Measurements from ENCODE around the gene RNU1-2.
"Not testable (repeated sequence)": the region's sequence is repeated elsewhere in the genome, so short reads cannot be mapped to it uniquely, and the experiment has no call there.

RNU1-2 gene

GRCh38 chr1:16892978-16893525 is 2.7 kb upstream of the RNU1-2 start:
- not testable (repeated sequence) for H3K27ac ChIP-seq (ENCODE audit: low read depth, low read length); H3K4me1 ChIP-seq (ENCODE audit: insufficient read depth, low read length); H3K9me3 ChIP-seq (ENCODE audit: insufficient read depth, low read depth, low read length); H3K36me3 ChIP-seq (ENCODE audit: insufficient read depth, low read length); H3K9ac ChIP-seq (ENCODE audit: low read depth, low read length); H3K4me3 ChIP-seq (ENCODE audit: low read length); H3K27me3 ChIP-seq (ENCODE audit: insufficient read depth, low read length)
- 79% methylated on average over 6 of the region's 6 CpGs for WGBS

- not testable (repeated sequence) for H3K9me3 ChIP-seq (ENCODE audit: insufficient read depth, low read depth, low read length); H3K27me3 ChIP-seq (ENCODE audit: insufficient read depth, low read length); H3K27ac ChIP-seq (ENCODE audit: low read depth, low read length); H3K4me1 ChIP-seq (ENCODE audit: insufficient read depth, low read length); H3K9ac ChIP-seq (ENCODE audit: low read depth, low read length); H3K36me3 ChIP-seq (ENCODE audit: insufficient read depth, low read length); H3K4me3 ChIP-seq (ENCODE audit: low read length)
- WGBS, result 86% methylated on average over 4 of the region's 4 CpGs
Observed at GRCh38 chr1:16893796-16894195, 2.0 kb upstream of the RNU1-2 start.

- not testable (repeated sequence) for H3K27ac ChIP-seq (ENCODE audit: low read depth, low read length); H3K36me3 ChIP-seq (ENCODE audit: insufficient read depth, low read length); H3K4me3 ChIP-seq (ENCODE audit: low read length); H3K4me1 ChIP-seq (ENCODE audit: insufficient read depth, low read length); H3K27me3 ChIP-seq (ENCODE audit: insufficient read depth, low read length); H3K9ac ChIP-seq (ENCODE audit: low read depth, low read length); H3K9me3 ChIP-seq (ENCODE audit: insufficient read depth, low read depth, low read length)
- 91% methylated on average over 6 of the region's 6 CpGs for WGBS
Observed at GRCh38 chr1:16894338-16894737, 1.4 kb upstream of the RNU1-2 start.

GRCh38 chr1:16895233-16895597 is 565 bp upstream of the RNU1-2 start:
- not testable (repeated sequence) for H3K4me1 ChIP-seq (ENCODE audit: insufficient read depth, low read length); H3K36me3 ChIP-seq (ENCODE audit: insufficient read depth, low read length); H3K9me3 ChIP-seq (ENCODE audit: insufficient read depth, low read depth, low read length); H3K27me3 ChIP-seq (ENCODE audit: insufficient read depth, low read length)
- peak overlapping the region; percentile 88 for H3K9ac ChIP-seq (ENCODE audit: low read depth, low read length)
- H3K4me3 ChIP-seq (ENCODE audit: low read length), result peak overlapping the region; percentile 48
- peak overlapping the region; percentile 60; the same call in 1 of the 2 replicates for H3K27ac ChIP-seq (ENCODE audit: low read depth, low read length)
- 25% methylated on average over 3 of the region's 6 CpGs for WGBS

GRCh38 chr1:16896316-16897055 is 706 bp downstream of the RNU1-2 start:
- not testable (repeated sequence) for H3K36me3 ChIP-seq (ENCODE audit: insufficient read depth, low read length); H3K4me1 ChIP-seq (ENCODE audit: insufficient read depth, low read length); H3K27me3 ChIP-seq (ENCODE audit: insufficient read depth, low read length); H3K9me3 ChIP-seq (ENCODE audit: insufficient read depth, low read depth, low read length)
- 12% methylated on average over 20 of the region's 24 CpGs for WGBS
- Histone ChIP-seq H3K4me3 (ENCODE audit: low read length) (peak overlapping the region; percentile 48), H3K27ac (ENCODE audit: low read depth, low read length) (peak overlapping the region; percentile 92), H3K9ac (ENCODE audit: low read depth, low read length) (peak overlapping the region; percentile 75)

DNA sequence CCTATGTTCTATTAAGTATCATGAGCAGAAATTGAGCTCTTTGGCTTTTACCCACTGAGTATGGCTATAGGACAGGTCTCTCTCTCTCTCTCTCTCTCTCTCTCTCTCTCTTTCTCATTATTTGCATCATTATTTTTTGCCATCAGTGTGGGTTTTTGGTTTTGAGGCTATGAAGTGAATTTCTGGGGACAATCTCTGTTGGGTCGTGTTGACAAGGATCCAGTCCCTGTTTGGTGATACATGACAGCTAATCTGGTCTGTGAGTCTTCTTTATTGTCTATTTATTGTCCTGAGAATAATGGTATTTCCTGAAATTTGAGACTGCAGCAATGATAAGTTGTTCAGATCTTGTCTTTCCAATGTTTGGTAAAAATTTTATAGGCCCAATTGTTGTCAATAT is 1.9 kb downstream of the RNU1-2 start:
- no CpG with 5 or more reads among the region's 1 CpG for WGBS

GRCh38 chr1:16898298-16898697 is 2.5 kb downstream of the RNU1-2 start:
- not testable (repeated sequence) for H3K27ac ChIP-seq (ENCODE audit: low read depth, low read length); H3K9me3 ChIP-seq (ENCODE audit: insufficient read depth, low read depth, low read length); H3K4me3 ChIP-seq (ENCODE audit: low read length); H3K36me3 ChIP-seq (ENCODE audit: insufficient read depth, low read length); H3K4me1 ChIP-seq (ENCODE audit: insufficient read depth, low read length); H3K27me3 ChIP-seq (ENCODE audit: insufficient read depth, low read length); H3K9ac ChIP-seq (ENCODE audit: low read depth, low read length)

More for the DNA sequence above, 1.9 kb downstream of the RNU1-2 start:
- not testable (repeated sequence) for H3K4me1 ChIP-seq (ENCODE audit: insufficient read depth, low read length); H3K9ac ChIP-seq (ENCODE audit: low read depth, low read length); H3K36me3 ChIP-seq (ENCODE audit: insufficient read depth, low read length); H3K27me3 ChIP-seq (ENCODE audit: insufficient read depth, low read length); H3K27ac ChIP-seq (ENCODE audit: low read depth, low read length); H3K4me3 ChIP-seq (ENCODE audit: low read length); H3K9me3 ChIP-seq (ENCODE audit: insufficient read depth, low read depth, low read length)

DNA sequence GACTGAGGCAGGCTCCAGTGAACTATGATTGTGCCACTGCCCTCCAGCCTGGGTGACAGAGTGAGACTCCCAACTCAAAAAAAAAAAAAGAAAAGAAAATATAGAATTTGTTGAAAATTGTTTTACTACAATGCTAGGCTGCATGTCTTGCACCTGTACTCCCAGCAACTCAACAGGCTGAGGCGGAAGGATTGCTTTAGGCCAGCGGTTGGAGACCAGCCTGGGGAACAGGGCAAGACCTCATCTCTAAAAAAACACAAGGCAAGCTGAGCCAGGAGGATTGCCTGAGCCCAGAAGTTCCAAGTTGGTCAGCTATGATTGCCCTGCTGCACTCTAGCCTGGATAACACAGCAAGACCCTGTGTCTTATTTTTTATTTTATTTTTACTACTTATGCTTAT is 3.2 kb downstream of the RNU1-2 start:
- H3K27ac ChIP-seq (ENCODE audit: low read depth, low read length), result not testable (repeated sequence)

DNA sequence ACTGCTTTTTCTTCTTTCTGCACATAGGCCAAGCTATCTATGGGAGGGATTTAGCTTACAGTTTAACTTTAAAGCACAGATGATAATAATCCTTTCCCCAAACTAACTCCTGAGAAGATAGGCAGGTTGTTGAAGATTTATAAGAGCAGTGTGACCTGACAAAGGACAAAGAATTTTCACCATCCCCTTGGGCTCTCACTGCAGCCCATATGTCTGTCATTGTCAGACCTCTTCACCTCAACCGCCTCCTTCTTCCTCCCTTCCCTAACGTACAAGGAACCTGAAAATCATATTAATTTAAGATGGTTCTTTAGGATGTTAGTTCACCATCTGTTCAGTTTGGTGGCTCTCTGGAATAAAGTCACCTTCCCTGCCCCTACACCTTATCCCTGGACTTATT is 5.0 kb downstream of the RNU1-2 start:
- H3K27me3 ChIP-seq (ENCODE audit: insufficient read depth, low read length), result no peaks in the 10 kb centered on the region
- H3K4me3 ChIP-seq (ENCODE audit: low read length), result no peak overlapping the region
- WGBS, result no CpG with 5 or more reads among the region's 2 CpGs
- H3K9me3 ChIP-seq (ENCODE audit: insufficient read depth, low read depth, low read length), result no peaks in the 10 kb centered on the region
- peaks cover 22% of the 10 kb centered on the region for H3K4me1 ChIP-seq (ENCODE audit: insufficient read depth, low read length)
- no peak overlapping the region for H3K9ac ChIP-seq (ENCODE audit: low read depth, low read length)
- no peak overlapping the region for H3K27ac ChIP-seq (ENCODE audit: low read depth, low read length)
- H3K36me3 ChIP-seq (ENCODE audit: insufficient read depth, low read length), result no peaks in the 10 kb centered on the region

More for the DNA sequence above, 3.2 kb downstream of the RNU1-2 start:
- H3K27me3 ChIP-seq (ENCODE audit: insufficient read depth, low read length); H3K9ac ChIP-seq (ENCODE audit: low read depth, low read length); H3K36me3 ChIP-seq (ENCODE audit: insufficient read depth, low read length); H3K4me3 ChIP-seq (ENCODE audit: low read length); H3K9me3 ChIP-seq (ENCODE audit: insufficient read depth, low read depth, low read length): not testable (repeated sequence)
- WGBS, result 84% methylated on average over 2 of the region's 2 CpGs
- peaks cover 16% of the 10 kb centered on the region for H3K4me1 ChIP-seq (ENCODE audit: insufficient read depth, low read length)

- not testable (repeated sequence) for H3K9ac ChIP-seq (ENCODE audit: low read depth, low read length); H3K36me3 ChIP-seq (ENCODE audit: insufficient read depth, low read length); H3K27ac ChIP-seq (ENCODE audit: low read depth, low read length); H3K9me3 ChIP-seq (ENCODE audit: insufficient read depth, low read depth, low read length); H3K27me3 ChIP-seq (ENCODE audit: insufficient read depth, low read length); H3K4me3 ChIP-seq (ENCODE audit: low read length)
- H3K4me1 ChIP-seq (ENCODE audit: insufficient read depth, low read length), result peaks cover 27% of the 10 kb centered on the region
- 89% methylated on average over 1 of the region's 2 CpGs for WGBS
Observed at GRCh38 chr1:16901371-16901770, 5.6 kb downstream of the RNU1-2 start.

GRCh38 chr1:16903054-16903453 is 7.3 kb downstream of the RNU1-2 start:
- Histone ChIP-seq H3K27ac (ENCODE audit: low read depth, low read length) (peak overlapping the region; percentile 38; the same call in 1 of the 2 replicates), H3K9ac (ENCODE audit: low read depth, low read length) (no peak overlapping the region), H3K9me3 (ENCODE audit: insufficient read depth, low read depth, low read length) (no peaks in the 10 kb centered on the region), H3K4me1 (ENCODE audit: insufficient read depth, low read length) (peaks cover 23% of the 10 kb centered on the region), H3K27me3 (ENCODE audit: insufficient read depth, low read length) (no peaks in the 10 kb centered on the region), H3K36me3 (ENCODE audit: insufficient read depth, low read length) (no peaks in the 10 kb centered on the region), H3K4me3 (ENCODE audit: low read length) (no peak overlapping the region)
- WGBS, result 92% methylated on average over 2 of the region's 2 CpGs

DNA sequence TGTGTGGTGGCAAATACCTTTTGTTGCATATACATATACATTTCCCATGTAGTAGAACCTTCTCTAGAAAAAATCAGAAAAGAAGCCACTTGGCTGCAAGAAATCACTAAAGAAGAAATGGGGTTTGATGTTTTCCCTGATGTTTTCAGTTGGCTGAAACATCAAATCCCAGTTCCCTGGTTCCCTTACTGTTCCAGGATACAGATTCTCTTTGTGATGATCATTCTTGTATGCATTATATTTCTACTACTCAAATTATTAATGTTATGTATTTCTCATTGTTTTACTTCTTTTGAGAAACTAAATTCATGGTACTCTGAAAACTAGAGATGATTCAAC is 7.6 kb downstream of the RNU1-2 start:
- H3K36me3 ChIP-seq (ENCODE audit: insufficient read depth, low read length), result no peaks in the 10 kb centered on the region
- no peak overlapping the region; the same call in 1 of the 2 replicates for H3K27ac ChIP-seq (ENCODE audit: low read depth, low read length)
- no peaks in the 10 kb centered on the region for H3K9me3 ChIP-seq (ENCODE audit: insufficient read depth, low read depth, low read length)
- no peaks in the 10 kb centered on the region for H3K27me3 ChIP-seq (ENCODE audit: insufficient read depth, low read length)
- peak overlapping the region; percentile 99 for H3K9ac ChIP-seq (ENCODE audit: low read depth, low read length)
- peaks cover 23% of the 10 kb centered on the region for H3K4me1 ChIP-seq (ENCODE audit: insufficient read depth, low read length)
- H3K4me3 ChIP-seq (ENCODE audit: low read length), result peak overlapping the region; percentile 66

Data from HUES64 (cell line).